Measurements from ENCODE around the gene HMCN2.
"Not testable (repeated sequence)": the region's sequence is repeated elsewhere in the genome, so short reads cannot be mapped to it uniquely, and the experiment has no call there.

Gene HMCN2

GRCh38 chr9:130395810-130396435, 130.4 kb downstream of the HMCN2 start:
- DNase-seq = no peak

GRCh38 chr9:130396581-130396980, 131.0 kb downstream of the HMCN2 start:
- DNase-seq = no peak

GRCh38 chr9:130398487-130399240, 133.1 kb downstream of the HMCN2 start:
- DNase-seq = no peak

- DNase-seq = no peak
These were observed 134.2 kb downstream of the HMCN2 start for GRCh38 chr9:130399768-130400167.

- DNase-seq = no peak
These were observed 135.3 kb downstream of the HMCN2 start for GRCh38 chr9:130400870-130401269.

- not testable (repeated sequence) for DNase-seq
These were observed 136.2 kb downstream of the HMCN2 start for GRCh38 chr9:130401742-130402141.

GRCh38 chr9:130402243-130402642, 136.7 kb downstream of the HMCN2 start:
- no peak for DNase-seq

GRCh38 chr9:130402645-130403440, 137.3 kb downstream of the HMCN2 start:
- no peak for DNase-seq

- DNase-seq = no peak
These were observed 140.2 kb downstream of the HMCN2 start for GRCh38 chr9:130405657-130406257.

GRCh38 chr9:130406278-130406895, 140.8 kb downstream of the HMCN2 start:
- no peak for DNase-seq

GRCh38 chr9:130407916-130408663, 142.5 kb downstream of the HMCN2 start:
- DNase-seq = no peak

- no peak for DNase-seq
These were observed 143.1 kb downstream of the HMCN2 start for GRCh38 chr9:130408669-130409068.

GRCh38 chr9:130409246-130409645, 143.7 kb downstream of the HMCN2 start:
- DNase-seq = no peak

- DNase-seq = no peak
These were observed 144.9 kb downstream of the HMCN2 start for GRCh38 chr9:130410443-130410842.

GRCh38 chr9:130411566-130411915, 146.0 kb downstream of the HMCN2 start:
- DNase-seq = no peak

- no peak for DNase-seq
These were observed 148.6 kb downstream of the HMCN2 start for GRCh38 chr9:130414081-130414731.

- DNase-seq = no peak
These were observed 149.6 kb downstream of the HMCN2 start for GRCh38 chr9:130414910-130415746.

- peak in 1 of 5 experiments; percentile 13 for DNase-seq
These were observed 152.0 kb downstream of the HMCN2 start for GRCh38 chr9:130417602-130418001.

- no peak for DNase-seq
These were observed 153.2 kb downstream of the HMCN2 start for GRCh38 chr9:130418776-130419175.

- DNase-seq = no peak
These were observed 154.0 kb downstream of the HMCN2 start for GRCh38 chr9:130419521-130420035.
